H1 (cell line): ENCODE data around the gene CHST11.

ENCODE experiments used
- CREB1 ChIP-seq: IDR thresholded peaks from 2 replicates; pipeline ENCODE4 v1.6.1; 2012; ENCODE audit warnings: inconsistent platforms
- CTBP2 ChIP-seq: IDR thresholded peaks from 2 replicates; pipeline ENCODE4 v1.7.0; 2011; ENCODE audit warnings: borderline replicate concordance, mild to moderate bottlenecking, moderate library complexity, mixed read lengths, low read length; ENCODE audit not compliant: insufficient read depth, insufficient read length
- KDM5A ChIP-seq: fragments of 200-600 bp; IDR thresholded peaks from 2 replicates; pipeline ENCODE4 v1.7.1; 2012; ENCODE audit warnings: mild to moderate bottlenecking, low read length, inconsistent platforms, mixed read lengths
- POLR2A ChIP-seq, 2 experiments: IDR thresholded peaks; 1 replicate in 1 of 2; 2 replicates in 1 of 2; pipeline ENCODE4 v1.6.1; 2011; ENCODE audit warnings: low read depth in 2 of 2, low read length in 2 of 2, mild to moderate bottlenecking in 2 of 2; ENCODE audit errors: control extremely low read depth in 1 of 2
- POLR2AphosphoS5 ChIP-seq: IDR thresholded peaks from 2 replicates; pipeline ENCODE4 v1.6.1; 2011; ENCODE audit warnings: low read depth, low read length
- RFX5 ChIP-seq: IDR thresholded peaks from 2 replicates; pipeline ENCODE4 v1.6.1; 2011; ENCODE audit warnings: low read depth, low read length, improper control_type of control experiment, borderline replicate concordance
- RNF2 ChIP-seq: fragments of 200-900, 300-1000 bp; sonication (generic); IDR thresholded peaks from 2 replicates; pipeline ENCODE4 v1.7.1; 2016; ENCODE audit warnings: borderline replicate concordance, low read depth, mild to moderate bottlenecking, antibody characterized with exemption, low read length; ENCODE audit not compliant: poor library complexity, severe bottlenecking; ENCODE audit errors: missing control alignments
- SIN3A ChIP-seq, 2 experiments: IDR thresholded peaks in 1 of 2; conservative IDR thresholded peaks in 1 of 2; 2 replicates each; pipeline ENCODE4 v1.6.1; 2011 to 2012; ENCODE audit warnings: low read length in 2 of 2, improper control_type of control experiment in 1 of 2, low read depth in 1 of 2, mild to moderate bottlenecking in 1 of 2
- SRF ChIP-seq: IDR thresholded peaks from 2 replicates; pipeline ENCODE4 v1.6.1; 2011; ENCODE audit warnings: mild to moderate bottlenecking, low read depth, low read length, moderate library complexity
- SUZ12 ChIP-seq: fragments of 200-600 bp; sonication (generic); IDR thresholded peaks from 2 replicates; pipeline ENCODE4 v1.6.1; 2012; ENCODE audit warnings: mild to moderate bottlenecking, inconsistent platforms, low read length, moderate library complexity, mixed read lengths
- TF ChIP-seq, protein P1 (sequence below), 3 experiments: IDR thresholded peaks; 1 replicate in 2 of 3; 2 replicates in 1 of 3; pipeline versions ENCODE4 v1.5.1 to v1.6.1; 2011; ENCODE audit warnings: low read length in 3 of 3, mild to moderate bottlenecking in 3 of 3, inconsistent platforms in 2 of 3, low read depth in 1 of 3, moderate library complexity in 1 of 3; ENCODE audit not compliant: insufficient read depth in 1 of 3; ENCODE audit errors: control extremely low read depth in 1 of 3
- TF ChIP-seq, protein P2 (sequence below): IDR thresholded peaks from 2 replicates; pipeline ENCODE4 v1.6.1; 2011; ENCODE audit warnings: low read length, improper control_type of control experiment
- TF ChIP-seq, protein P3 (sequence below): IDR thresholded peaks from 2 replicates; pipeline ENCODE4 v1.6.1; 2012; ENCODE audit warnings: low read length, inconsistent platforms
- TF ChIP-seq, protein P4 (sequence below): IDR thresholded peaks from 2 replicates; pipeline ENCODE4 v1.6.1; 2012; ENCODE audit warnings: inconsistent platforms

DNA sequence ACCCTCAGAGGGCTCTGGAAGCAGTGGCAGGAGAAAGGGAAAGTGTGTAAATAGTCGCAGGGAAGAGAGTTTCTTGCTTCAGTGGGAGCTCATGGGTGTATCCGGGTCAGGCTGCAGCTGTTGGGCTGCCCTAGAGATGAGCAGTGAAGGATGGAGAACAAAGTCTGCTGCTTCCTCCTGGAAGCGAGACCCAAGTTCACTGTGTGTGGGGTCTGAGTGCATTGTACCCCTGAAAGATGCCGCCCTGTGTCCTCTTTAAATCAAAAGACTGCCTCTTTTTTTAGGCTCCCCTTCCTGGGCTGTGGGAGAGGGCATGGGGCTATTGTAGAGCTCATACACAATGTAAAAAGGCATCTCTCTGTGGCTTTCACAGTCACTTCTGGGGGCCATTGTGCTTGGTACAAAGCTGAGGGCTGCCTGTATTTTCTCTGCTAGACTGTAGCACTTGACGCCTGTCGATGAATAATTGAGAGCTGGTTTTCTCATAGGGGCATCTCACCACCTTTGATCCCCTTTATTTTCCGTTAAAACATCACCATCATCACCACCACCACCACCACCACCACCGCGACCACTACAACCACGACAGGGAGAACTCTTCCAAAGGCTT lies 16.7 kb downstream of the CHST11 start:
- TF ChIP-seq RNF2 (no peak), CREB1 (no peak), RFX5 (no peak), SIN3A (conservative IDR thresholded peaks at IDR 0.05 in 1 of 2, IDR thresholded peaks at IDR 0.05 in 1 of 2; ENCODE audit: low read depth in 1 of 2, low read length in 2 of 2) (no peak), POLR2A (IDR thresholded peaks at IDR 0.05; ENCODE audit: control extremely low read depth in 1 of 2, low read depth in 2 of 2, low read length in 2 of 2) (no peak), SRF (no peak), POLR2AphosphoS5 (no peak), SUZ12 (no peak), KDM5A (no peak), CTBP2 (no peak)
- TF ChIP-seq, protein P1, sequence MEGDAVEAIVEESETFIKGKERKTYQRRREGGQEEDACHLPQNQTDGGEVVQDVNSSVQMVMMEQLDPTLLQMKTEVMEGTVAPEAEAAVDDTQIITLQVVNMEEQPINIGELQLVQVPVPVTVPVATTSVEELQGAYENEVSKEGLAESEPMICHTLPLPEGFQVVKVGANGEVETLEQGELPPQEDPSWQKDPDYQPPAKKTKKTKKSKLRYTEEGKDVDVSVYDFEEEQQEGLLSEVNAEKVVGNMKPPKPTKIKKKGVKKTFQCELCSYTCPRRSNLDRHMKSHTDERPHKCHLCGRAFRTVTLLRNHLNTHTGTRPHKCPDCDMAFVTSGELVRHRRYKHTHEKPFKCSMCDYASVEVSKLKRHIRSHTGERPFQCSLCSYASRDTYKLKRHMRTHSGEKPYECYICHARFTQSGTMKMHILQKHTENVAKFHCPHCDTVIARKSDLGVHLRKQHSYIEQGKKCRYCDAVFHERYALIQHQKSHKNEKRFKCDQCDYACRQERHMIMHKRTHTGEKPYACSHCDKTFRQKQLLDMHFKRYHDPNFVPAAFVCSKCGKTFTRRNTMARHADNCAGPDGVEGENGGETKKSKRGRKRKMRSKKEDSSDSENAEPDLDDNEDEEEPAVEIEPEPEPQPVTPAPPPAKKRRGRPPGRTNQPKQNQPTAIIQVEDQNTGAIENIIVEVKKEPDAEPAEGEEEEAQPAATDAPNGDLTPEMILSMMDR (IDR thresholded peaks at IDR 0.05; ENCODE audit: control extremely low read depth in 1 of 3, insufficient read depth in 1 of 3, low read depth in 1 of 3, low read length in 3 of 3): no peak
- TF ChIP-seq, protein P2, sequence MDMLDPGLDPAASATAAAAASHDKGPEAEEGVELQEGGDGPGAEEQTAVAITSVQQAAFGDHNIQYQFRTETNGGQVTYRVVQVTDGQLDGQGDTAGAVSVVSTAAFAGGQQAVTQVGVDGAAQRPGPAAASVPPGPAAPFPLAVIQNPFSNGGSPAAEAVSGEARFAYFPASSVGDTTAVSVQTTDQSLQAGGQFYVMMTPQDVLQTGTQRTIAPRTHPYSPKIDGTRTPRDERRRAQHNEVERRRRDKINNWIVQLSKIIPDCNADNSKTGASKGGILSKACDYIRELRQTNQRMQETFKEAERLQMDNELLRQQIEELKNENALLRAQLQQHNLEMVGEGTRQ: no peak
- TF ChIP-seq, protein P3, sequence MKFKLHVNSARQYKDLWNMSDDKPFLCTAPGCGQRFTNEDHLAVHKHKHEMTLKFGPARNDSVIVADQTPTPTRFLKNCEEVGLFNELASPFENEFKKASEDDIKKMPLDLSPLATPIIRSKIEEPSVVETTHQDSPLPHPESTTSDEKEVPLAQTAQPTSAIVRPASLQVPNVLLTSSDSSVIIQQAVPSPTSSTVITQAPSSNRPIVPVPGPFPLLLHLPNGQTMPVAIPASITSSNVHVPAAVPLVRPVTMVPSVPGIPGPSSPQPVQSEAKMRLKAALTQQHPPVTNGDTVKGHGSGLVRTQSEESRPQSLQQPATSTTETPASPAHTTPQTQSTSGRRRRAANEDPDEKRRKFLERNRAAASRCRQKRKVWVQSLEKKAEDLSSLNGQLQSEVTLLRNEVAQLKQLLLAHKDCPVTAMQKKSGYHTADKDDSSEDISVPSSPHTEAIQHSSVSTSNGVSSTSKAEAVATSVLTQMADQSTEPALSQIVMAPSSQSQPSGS: no peak
- TF ChIP-seq, protein P4, sequence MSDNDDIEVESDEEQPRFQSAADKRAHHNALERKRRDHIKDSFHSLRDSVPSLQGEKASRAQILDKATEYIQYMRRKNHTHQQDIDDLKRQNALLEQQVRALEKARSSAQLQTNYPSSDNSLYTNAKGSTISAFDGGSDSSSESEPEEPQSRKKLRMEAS: no peak
